ENCODE data around the gene PLOD1. TPM values are rescaled to one million over a fixed set of nuclear protein-coding genes. Genes with fewer than 3 reads are reported as not detected.

Gene PLOD1
- 28.8 TPM for total RNA-seq

DNA sequence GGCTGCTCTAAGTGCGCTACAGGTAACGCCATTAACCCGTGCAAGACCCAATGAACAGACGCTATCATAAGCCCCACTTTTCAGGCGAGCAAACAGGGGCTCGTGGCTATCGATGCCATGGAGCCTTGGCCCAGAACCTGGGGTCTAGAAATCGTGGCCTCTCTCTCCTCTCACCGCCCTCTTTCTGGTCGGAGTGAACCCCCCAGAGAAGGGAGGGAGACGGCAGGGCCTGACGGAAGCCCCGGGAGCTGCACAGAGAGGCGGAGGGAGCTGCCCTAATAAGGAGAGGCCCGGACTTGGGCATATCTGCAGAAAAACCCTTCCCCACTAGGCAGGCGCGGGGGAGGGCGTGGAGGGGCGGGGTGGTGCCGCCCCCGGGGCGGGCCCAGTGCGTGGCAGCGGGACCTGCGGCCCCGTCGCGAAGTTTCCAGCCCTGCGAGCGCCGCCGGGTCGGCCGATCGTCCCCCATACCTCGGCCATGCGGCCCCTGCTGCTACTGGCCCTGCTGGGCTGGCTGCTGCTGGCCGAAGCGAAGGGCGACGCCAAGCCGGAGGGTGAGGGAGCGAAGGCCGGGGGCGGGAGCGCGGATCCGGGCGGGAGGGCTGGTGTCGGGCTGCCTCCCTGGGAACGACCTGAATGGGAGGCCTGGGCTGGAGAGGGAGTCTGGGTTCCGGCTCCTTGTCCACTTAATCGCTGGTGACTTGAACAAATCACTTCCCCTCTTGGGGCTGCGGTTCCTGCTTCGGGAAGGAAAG is at the start of gene PLOD1:
Gene PLOD1 (plus strand): TSS at position 416 of the 755 bp plus-strand sequence. CDS start 63 bp downstream, at position 479.

DNA sequence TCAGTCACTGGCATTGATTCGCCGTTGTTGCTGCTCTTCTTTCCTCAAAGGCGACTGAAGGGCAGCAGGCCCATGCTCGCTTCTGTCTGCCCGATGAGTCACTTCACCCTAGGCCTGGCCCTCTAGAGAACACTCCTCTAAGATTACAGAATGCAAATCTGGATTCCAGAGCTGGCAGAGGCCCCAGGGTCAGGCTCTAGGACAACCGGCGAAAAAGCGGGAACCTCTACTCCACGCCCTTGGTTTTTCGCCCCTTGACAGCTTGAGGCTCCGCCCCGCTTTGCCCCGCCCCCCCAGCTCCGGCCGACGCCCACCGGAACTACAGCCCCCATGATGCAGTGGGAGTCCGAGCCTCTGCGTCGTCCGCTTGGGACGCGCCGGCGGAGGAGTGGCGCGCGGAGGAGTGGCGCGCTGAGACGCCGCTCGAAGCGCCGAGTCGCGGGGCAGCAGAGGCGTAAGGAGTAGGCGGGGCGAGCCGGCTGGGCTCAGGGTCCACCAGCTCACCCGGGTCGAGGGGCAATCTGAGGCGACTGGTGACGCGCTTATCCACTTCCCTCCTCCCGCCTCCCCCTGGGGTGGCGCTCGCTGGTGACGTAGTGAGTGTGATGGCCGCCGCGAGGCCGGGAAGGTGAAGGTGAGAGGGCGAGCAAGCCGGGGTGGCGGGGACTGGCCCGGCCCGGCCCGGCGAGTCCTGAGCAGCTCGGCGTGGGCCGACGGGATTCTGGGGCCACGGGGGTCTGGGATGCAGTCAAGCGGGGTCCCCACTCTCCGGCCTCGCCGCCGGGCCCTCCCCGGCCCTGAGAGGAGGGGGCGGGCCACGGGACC is 45.5 kb downstream of the PLOD1 start, which contains the start of gene MFN2:
Gene MFN2 (plus strand): TSS at position 594 of the 825 bp plus-strand sequence. CDS start 8,725 bp downstream, outside the sequence.

Small RNAs within 50 kb of the gene (small RNA-seq; reads per million reads assigned to genes)
- gene AL096840.1 (not detected), gene RF00019 (not detected), gene RNU5E-4P (8.0 reads per million, percentile 93 among the genes with 10 or more reads in this experiment)

Other genes starting within 250 kb of the PLOD1 start
- 36.7 TPM for gene DRAXIN, start 243.0 kb upstream of the PLOD1 start, total RNA-seq
- 11.5 TPM for gene AGTRAP, start 198.6 kb upstream of the PLOD1 start, total RNA-seq
- gene C1orf167, start 172.5 kb upstream of the PLOD1 start, total RNA-seq = not detected
- gene MTHFR, start 128.8 kb upstream of the PLOD1 start, total RNA-seq = 25.4 TPM
- 28.4 TPM for gene CLCN6, start 128.5 kb upstream of the PLOD1 start, total RNA-seq
- gene NPPA, start 86.9 kb upstream of the PLOD1 start, total RNA-seq = 0.69 TPM
- gene NPPB, start 75.8 kb upstream of the PLOD1 start, total RNA-seq = 3.0 TPM
- gene KIAA2013, start 8.3 kb upstream of the PLOD1 start, total RNA-seq = 21.0 TPM
- gene MFN2, start 45.7 kb downstream of the PLOD1 start, total RNA-seq = 59.7 TPM
- 27.0 TPM for gene MIIP, start 84.8 kb downstream of the PLOD1 start, total RNA-seq
- gene TNFRSF8, start 128.6 kb downstream of the PLOD1 start, total RNA-seq = not detected
- 3.9 TPM for gene TNFRSF1B, start 232.3 kb downstream of the PLOD1 start, total RNA-seq

Measured in diencephalon (tissue), 1 donor.